Duodenal mucosa (tissue), 2 donors: ENCODE measurements around the gene PLAAT5.
A peak's percentile ranks its signal among the peaks of the same experiment; 100 is the strongest.
"Not testable (repeated sequence)": the region's sequence is repeated elsewhere in the genome, so short reads cannot be mapped to it uniquely, and the experiment has no call there.

Experiments used
- H3K27ac ChIP-seq: one replicate; pipeline ENCODE4 v1.7.0; 2013; ENCODE audit warnings: low read depth, low read length
- H3K27me3 ChIP-seq, 2 donors: one replicate each; pipeline ENCODE4 v1.7.0; 2013; ENCODE audit warnings: low read length in 2 of 2, control low read depth in 1 of 2; ENCODE audit not compliant: insufficient read depth in 2 of 2, control insufficient read depth in 1 of 2
- H3K36me3 ChIP-seq, 2 donors: one replicate each; pipeline ENCODE4 v1.7.0; 2013; ENCODE audit warnings: low read length in 2 of 2, control low read depth in 1 of 2; ENCODE audit not compliant: insufficient read depth in 2 of 2, control insufficient read depth in 1 of 2
- H3K4me1 ChIP-seq, 2 donors: one replicate each; pipeline ENCODE4 v1.7.0; 2013; ENCODE audit warnings: low read length in 2 of 2, control low read depth in 1 of 2; ENCODE audit not compliant: insufficient read depth in 2 of 2, control insufficient read depth in 1 of 2
- H3K4me3 ChIP-seq, 2 donors: one replicate each; pipeline ENCODE4 v1.7.0; 2013; ENCODE audit warnings: low read length in 2 of 2, low read depth in 1 of 2
- H3K9ac ChIP-seq, 2 donors: one replicate each; pipeline ENCODE4 v1.7.0; 2013; ENCODE audit warnings: low read length in 2 of 2, low read depth in 1 of 2
- H3K9me3 ChIP-seq, 2 donors: one replicate each; pipeline ENCODE4 v1.7.0; 2013; ENCODE audit warnings: low read length in 2 of 2, control low read depth in 1 of 2; ENCODE audit not compliant: control insufficient read depth in 1 of 2

PLAAT5 gene

GRCh38 chr11:63490551-63491239, at the start of gene PLAAT5:
PLAAT5 (minus strand) TSS chr11:63491167; CDS start chr11:63491034, 133 bp downstream.
- no peaks in the 10 kb centered on the region for H3K9me3 ChIP-seq
- no peaks in the 10 kb centered on the region for H3K36me3 ChIP-seq
- H3K4me1 ChIP-seq, result peaks cover 5 to 11% of the 10 kb centered on the region in 2 donors
- H3K27me3 ChIP-seq, result peaks cover 14 to 33% of the 10 kb centered on the region in 2 donors
- peak within 1 kb of the TSS in 1 of 2 donors; percentile 27 for H3K9ac ChIP-seq
- H3K4me3 ChIP-seq, result peak within 1 kb of the TSS; percentile 56 to 69
- peak within 1 kb of the TSS; percentile 15 for H3K27ac ChIP-seq

GRCh38 chr11:63537293-63538101, 46.5 kb upstream of the PLAAT5 start:
- no peaks in the 10 kb centered on the region for H3K9me3 ChIP-seq
- H3K9ac ChIP-seq, result peak overlapping the region; percentile 79 to 92
- H3K27ac ChIP-seq, result peak overlapping the region; percentile 63
- H3K4me3 ChIP-seq, result peak overlapping the region; percentile 83 to 94
- H3K4me1 ChIP-seq, result peaks cover 44 to 51% of the 10 kb centered on the region in 2 donors
- H3K27me3 ChIP-seq, result no peaks in the 10 kb centered on the region
- peaks cover 0 to 6% of the 10 kb centered on the region in 2 donors for H3K36me3 ChIP-seq

- Histone ChIP-seq H3K9ac (peak within 1 kb of the TSS; percentile 79 to 92), H3K9me3 (no peaks in the 10 kb centered on the region), H3K36me3 (peaks cover 0 to 6% of the 10 kb centered on the region in 2 donors), H3K27ac (peak within 1 kb of the TSS; percentile 63), H3K27me3 (no peaks in the 10 kb centered on the region), H3K4me3 (peak within 1 kb of the TSS; percentile 83 to 94), H3K4me1 (peaks cover 45 to 51% of the 10 kb centered on the region in 2 donors)
Observed at GRCh38 chr11:63536669-63537292, 45.8 kb upstream of the PLAAT5 start, which contains the start of gene PLAAT4. PLAAT4 (plus strand) TSS chr11:63536808; CDS start chr11:63536869, 61 bp downstream.

GRCh38 chr11:63535734-63536133, 44.8 kb upstream of the PLAAT5 start:
- H3K4me1 ChIP-seq, result peaks cover 51 to 52% of the 10 kb centered on the region in 2 donors
- H3K27me3 ChIP-seq, result no peaks in the 10 kb centered on the region
- no peak overlapping the region for H3K9ac ChIP-seq
- no peak overlapping the region for H3K27ac ChIP-seq
- H3K36me3 ChIP-seq, result peaks cover 0 to 6% of the 10 kb centered on the region in 2 donors
- peak overlapping the region in 1 of 2 donors; percentile 6 for H3K4me3 ChIP-seq
- no peaks in the 10 kb centered on the region for H3K9me3 ChIP-seq

- H3K4me3 ChIP-seq, result peak overlapping the region in 1 of 2 donors; percentile 25
- no peaks in the 10 kb centered on the region for H3K9me3 ChIP-seq
- no peak overlapping the region for H3K27ac ChIP-seq
- H3K9ac ChIP-seq, result peak overlapping the region in 1 of 2 donors; percentile 10
- H3K27me3 ChIP-seq, result no peaks in the 10 kb centered on the region
- H3K36me3 ChIP-seq, result peaks cover 0 to 5% of the 10 kb centered on the region in 2 donors
- H3K4me1 ChIP-seq, result peaks cover 51 to 52% of the 10 kb centered on the region in 2 donors
Observed at GRCh38 chr11:63534895-63535461, 44.0 kb upstream of the PLAAT5 start.

- H3K27ac ChIP-seq, result no peak overlapping the region
- peaks cover 47 to 50% of the 10 kb centered on the region in 2 donors for H3K4me1 ChIP-seq
- no peak overlapping the region for H3K9ac ChIP-seq
- H3K27me3 ChIP-seq, result no peaks in the 10 kb centered on the region
- peaks cover 0 to 2% of the 10 kb centered on the region in 2 donors for H3K36me3 ChIP-seq
- H3K9me3 ChIP-seq, result no peaks in the 10 kb centered on the region
- no peak overlapping the region for H3K4me3 ChIP-seq
Observed at GRCh38 chr11:63534076-63534475, 43.1 kb upstream of the PLAAT5 start.

- Histone ChIP-seq H3K36me3 (no peaks in the 10 kb centered on the region), H3K27me3 (no peaks in the 10 kb centered on the region), H3K4me1 (peaks cover 39 to 40% of the 10 kb centered on the region in 2 donors), H3K9me3 (no peaks in the 10 kb centered on the region), H3K9ac (no peak overlapping the region), H3K27ac (no peak overlapping the region), H3K4me3 (no peak overlapping the region)
Observed at GRCh38 chr11:63532799-63533475, 42.0 kb upstream of the PLAAT5 start.

GRCh38 chr11:63532117-63532516, 41.1 kb upstream of the PLAAT5 start:
- Histone ChIP-seq H3K9me3 (no peaks in the 10 kb centered on the region), H3K9ac (no peak overlapping the region), H3K4me3 (no peak overlapping the region), H3K27me3 (no peaks in the 10 kb centered on the region), H3K4me1 (peaks cover 31 to 33% of the 10 kb centered on the region in 2 donors), H3K27ac (no peak overlapping the region), H3K36me3 (no peaks in the 10 kb centered on the region)

- not testable (repeated sequence) for H3K4me3 ChIP-seq, H3K9me3 ChIP-seq, H3K27me3 ChIP-seq, H3K27ac ChIP-seq, H3K9ac ChIP-seq, H3K36me3 ChIP-seq
- peaks cover 23 to 29% of the 10 kb centered on the region in 2 donors for H3K4me1 ChIP-seq
Observed at GRCh38 chr11:63531074-63531792, 40.3 kb upstream of the PLAAT5 start.
